GM19455 (cell line): Measurements from ENCODE around the gene TMC6.
"Not testable (repeated sequence)": the region's sequence is repeated elsewhere in the genome, so short reads cannot be mapped to it uniquely, and the experiment has no call there.

Experiments
- ATAC-seq: cut with Tn5 transposase; IDR thresholded peaks from one replicate; pipeline ENCODE4 v1.9.1; 2021; ENCODE audit not compliant: unreplicated experiment

The TMC6 gene

DNA sequence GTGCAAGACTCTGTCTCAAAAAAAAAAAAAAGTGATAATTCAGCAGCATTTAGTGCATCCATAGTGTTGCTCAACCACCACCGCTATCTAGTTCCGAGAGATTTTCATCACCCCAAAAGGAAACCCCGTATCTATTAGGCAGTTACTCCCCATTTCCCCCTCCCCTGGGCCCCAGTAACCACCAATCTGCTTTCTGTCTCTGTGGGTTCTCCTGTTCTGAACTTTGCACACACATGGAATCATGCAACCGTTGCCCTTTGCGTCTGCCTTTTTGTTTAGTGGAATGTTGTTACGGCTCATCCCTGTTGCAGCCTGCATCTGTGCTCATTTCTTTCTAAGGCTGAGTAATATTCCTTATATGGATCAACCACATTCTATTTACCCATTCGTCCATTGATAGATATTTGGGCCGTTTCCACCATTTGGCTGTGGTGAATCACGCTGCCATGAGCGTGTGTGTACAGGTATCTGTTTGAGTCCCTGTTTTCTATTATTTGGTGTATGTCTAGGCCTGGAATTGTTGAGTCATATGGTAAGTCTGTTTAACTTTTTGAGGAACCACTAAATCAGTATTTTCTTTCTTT, 31.1 kb upstream of the TMC6 start:
- peak; percentile 47 for ATAC-seq

DNA sequence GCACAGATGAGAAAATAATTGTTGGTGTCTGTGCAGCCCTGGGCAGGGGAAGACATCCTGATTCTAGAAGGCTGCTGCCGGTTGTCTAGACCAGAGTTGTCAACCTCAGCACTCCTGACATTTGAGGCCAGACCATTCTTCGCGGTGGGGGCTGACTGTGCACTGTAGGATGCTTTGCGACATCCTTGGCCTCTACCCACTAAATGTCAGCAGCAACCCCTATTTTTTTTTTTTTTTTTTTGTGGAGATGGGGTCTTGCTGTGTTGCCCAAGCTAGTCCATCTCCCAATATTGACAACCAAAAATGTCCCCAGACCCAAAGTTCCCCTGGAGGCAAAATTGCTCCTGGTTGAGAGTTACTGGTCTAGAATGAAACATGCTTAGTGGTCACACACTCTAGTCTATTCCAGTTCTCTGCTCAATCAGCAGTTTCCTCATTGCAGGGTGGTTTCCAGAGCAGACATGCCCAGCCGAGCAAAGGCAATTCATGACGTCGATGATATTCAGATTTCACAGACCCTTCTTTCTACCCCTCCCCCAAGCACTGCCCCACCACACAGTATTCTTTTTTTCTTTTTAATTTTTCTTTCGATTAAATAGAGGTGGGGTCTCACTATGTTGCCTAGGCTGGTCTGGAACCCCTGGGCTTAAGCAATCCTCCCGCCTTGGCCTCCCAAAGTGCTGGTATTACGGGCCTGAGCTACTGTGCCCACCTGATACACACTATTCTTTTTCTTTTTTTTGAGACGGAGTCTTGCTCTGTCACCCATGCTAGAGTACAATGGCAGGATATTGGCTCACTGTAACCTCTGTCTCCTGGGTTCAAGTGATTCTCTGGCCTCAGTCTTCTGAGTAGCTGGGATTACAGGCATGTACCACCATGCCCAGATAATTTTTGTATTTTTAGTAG, 26.6 kb upstream of the TMC6 start:
- no peak for ATAC-seq

DNA sequence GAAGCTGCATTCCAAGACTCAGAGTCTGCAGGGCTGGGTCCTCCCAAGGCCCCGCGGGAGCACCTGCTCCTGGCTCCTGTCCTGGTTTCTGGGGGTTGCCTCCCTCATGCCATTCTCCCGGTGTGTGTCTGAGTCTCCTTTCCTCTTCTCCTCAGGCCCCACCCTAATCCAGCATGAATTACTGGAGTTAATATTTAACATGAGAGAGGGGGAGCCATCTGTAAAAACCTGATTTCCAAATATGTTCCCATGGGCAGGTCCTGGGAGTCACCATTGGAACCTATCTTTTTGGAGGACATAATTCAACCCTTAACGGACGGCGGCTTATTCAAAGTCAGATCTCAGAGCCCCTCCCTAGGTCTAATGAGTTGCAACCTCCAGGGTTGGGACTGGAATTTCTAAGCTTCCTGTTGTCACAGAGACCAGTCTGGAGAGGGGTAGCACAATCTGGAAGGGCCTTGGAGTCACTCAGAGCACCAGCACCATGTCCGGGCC, 23.0 kb upstream of the TMC6 start:
- no peak for ATAC-seq

DNA sequence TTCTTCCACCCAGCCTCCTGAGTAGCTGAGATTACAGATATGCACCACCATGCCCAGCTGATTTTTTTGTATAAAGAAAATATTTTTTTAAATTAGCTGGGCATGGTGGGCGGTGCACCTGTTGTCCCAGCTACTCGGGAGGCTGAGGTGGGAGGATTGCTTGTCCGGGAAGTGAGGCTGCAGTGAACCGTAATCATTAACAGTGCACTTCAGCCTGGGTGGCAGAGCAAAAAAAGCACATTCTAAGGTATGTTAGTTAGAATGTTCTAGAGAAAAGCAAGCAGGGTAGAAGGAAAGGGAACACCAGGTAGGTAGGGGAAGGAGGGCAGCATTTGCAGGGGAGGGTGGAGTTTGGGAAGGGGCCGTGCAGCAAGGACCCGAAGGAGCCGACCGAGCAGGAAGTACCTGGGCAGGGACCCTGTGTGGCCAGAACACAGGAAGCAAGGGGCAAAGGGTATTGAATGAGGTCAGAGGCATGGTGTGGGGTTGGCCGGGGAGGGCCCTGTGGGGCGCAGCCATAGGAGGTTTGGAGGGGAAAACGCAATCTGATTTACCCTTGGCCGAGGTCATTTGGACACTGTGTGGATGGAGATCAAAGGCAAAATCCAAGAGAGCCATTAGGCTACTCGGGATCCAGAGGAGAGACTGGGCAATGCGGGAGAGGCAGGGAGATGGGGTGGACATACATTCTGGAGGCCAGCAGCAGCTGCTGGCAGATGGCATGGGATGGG, 19.9 kb upstream of the TMC6 start:
- ATAC-seq: no peak

DNA sequence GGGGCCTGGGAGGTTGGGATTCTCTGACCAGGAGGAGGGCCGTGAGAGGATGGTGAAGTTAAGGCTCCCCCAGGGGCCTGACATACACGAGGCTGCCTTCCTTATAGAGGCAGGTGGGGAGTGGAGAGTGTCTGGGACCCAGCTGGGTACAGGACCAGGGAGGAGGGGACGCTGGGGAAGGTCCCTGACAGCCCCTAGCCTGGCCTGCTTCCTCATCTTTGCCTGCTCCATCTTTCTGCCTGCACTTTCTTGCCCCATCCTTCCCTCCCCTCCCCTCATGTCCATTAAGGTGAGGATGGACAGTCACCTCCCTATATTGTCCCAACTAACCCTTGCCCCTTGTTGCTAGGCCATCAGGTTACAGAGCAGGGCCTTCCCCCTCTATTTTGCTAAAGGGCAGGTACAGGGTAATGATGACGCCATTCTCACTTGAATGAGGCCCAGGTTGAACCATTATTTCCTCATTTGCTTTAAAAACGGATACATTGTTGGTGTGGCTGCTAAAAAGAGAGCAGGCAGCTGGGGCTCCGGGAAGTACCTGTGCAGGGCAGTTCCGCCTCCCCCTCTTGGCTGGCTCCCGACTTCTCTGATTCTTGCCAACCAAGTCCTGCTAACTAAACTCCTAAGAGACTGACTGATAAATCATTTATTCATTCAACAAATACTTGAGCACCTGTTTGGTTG, 18.9 kb upstream of the TMC6 start:
- ATAC-seq: no peak

DNA sequence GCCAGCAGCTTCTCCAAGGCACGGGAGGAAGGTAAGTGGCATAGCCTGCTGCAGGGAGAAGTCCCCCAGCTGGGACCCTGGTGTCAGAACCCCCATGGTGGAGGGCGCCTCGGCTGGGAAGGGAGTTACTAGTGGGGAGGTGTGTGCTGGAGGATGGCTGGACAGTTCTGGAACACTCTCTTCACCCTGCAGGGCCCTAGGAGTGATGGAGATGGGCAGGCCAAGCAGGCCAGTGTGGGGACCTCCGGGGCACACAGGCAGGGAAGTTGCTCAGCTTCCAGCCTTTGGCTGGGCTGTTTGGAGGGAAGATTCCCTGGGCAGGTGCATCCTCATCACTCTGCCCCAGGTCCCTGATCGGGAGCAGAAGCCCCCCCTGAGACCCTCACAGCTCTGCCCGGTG, 18.3 kb upstream of the TMC6 start:
- ATAC-seq: no peak

DNA sequence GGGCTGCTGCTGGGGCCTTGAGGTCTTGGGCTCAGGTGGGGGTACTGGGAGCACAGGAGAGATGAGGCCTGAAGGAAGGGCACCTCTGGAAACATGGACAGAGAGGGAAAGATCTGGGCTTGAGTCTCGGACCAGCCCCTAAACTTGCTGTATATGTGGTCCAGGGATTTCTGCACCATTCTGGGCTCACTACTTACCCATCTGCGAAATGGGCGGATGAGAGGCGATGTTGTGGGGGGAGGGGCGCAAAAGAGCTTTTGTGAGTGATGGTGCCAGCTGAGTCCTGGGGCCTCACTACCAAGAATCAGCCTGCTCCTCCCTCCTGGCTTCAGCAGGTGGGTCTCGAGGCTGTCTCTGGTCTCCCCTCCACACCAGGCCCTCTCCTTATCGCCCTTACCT, 17.9 kb upstream of the TMC6 start:
- no peak for ATAC-seq

DNA sequence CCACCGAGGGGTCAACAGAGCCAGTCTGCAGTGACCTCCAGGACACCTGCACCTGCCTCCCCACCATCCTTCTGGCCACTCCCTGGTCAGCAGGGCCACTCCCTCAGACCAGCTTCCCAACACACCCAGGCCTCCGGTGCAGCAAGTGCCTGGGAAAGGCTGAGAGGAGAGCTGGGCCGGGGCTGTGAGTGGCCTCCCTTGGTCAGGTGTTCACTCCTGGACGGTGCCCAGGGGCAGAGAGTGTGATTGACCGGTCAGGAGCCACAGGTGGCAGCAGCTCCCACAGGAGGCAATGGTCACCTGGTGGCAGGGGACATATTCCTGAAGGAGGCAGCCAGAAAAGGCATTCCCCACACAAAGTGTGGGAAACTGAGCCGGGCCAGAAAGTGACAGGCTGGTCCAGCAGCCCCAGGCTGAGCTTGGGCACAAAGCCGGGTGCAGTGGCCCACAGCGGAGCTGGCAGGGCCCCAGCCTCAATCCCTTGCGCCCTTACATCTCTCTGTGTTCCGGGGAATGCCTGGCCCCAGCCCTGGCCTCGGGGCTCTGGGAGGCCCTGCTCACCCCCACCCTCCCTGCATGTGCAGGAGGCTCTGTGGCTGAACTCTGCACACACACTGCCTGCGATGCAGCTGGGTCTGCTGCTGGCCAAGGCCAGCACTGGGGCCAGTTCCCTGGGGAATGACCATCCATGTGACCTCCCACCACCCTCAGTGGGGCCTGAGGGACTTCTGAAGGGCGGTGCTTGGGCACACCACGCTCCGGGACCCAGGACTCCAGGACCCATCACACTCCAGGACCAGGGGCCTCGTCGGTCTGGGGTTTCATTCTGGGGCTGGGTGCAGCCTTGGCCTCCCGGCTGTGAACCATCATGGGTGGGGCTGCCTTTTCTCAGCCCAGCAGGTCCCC, 16.4 kb upstream of the TMC6 start:
- ATAC-seq: no peak

DNA sequence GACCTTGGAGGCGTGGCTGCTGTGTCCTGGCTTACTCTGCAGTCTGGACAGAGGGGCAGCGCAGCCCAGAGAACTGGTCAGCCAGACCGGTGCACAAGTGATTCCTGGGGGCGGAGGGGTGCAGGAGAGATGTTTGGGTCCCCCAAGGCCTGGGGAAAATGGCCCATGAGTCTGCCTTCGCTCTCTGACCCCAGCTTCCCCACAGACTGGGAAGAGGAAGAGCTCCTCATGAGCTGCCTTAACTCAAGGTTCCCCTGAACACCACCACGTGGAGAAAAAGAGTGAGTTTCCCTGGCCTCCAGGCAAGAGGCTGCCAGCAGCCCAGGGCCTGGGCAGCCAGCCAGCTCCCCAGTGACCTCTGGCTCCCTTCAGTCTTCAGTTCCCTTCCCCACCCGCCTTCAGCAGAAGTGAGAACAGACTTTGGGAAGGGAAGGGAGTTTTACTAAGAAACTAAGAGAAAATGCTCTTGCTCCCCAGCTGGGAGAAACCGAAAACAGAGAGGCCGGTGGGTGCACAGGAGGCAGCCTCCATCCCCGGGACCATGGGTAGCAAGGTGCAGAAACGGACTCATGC, 15.7 kb upstream of the TMC6 start:
- no peak for ATAC-seq

DNA sequence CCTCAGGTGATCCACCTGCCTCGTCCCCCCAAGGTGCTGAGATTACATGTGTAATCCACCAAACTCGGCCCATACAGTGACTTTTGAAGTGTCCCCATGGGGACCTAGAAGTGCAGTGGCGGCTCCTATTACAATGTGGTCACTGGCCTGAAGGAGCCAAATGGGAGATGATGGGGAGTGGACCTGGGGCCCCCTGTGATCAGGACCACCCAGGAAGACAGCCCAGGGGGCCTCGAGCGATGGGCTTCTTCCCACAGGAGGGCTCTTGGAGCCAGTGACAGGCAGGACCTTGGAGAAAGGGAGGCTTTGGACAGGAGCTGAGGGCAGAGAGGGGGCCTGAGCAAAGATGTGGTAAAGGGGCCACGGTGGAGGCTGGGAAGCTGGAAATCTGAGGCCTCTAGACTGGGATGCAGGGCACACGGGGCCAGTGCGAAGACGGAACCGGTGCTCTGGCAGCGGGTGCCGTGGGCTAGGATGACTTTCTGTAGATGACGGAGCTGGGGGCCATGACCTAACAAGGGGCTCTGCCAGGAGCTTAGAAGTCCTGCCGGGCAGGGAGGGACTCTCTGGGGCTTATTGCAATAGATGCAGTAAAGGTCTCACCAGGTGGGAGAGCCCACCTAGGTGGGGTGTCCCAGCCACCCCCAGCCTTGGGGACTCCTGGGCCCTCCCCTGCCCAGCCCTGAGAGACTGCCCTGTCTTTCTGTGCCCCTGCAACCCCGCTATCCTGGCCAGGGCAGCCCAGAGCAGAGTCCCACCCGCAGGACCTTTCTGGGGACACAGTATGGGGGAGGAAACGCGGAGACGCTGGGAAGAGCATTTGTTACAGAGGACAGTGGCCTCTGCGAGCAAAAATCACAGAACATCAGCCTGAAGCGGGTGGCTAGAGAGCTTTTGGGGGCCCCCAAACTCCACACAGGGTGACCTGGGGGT, 14.9 kb upstream of the TMC6 start:
- ATAC-seq: no peak

DNA sequence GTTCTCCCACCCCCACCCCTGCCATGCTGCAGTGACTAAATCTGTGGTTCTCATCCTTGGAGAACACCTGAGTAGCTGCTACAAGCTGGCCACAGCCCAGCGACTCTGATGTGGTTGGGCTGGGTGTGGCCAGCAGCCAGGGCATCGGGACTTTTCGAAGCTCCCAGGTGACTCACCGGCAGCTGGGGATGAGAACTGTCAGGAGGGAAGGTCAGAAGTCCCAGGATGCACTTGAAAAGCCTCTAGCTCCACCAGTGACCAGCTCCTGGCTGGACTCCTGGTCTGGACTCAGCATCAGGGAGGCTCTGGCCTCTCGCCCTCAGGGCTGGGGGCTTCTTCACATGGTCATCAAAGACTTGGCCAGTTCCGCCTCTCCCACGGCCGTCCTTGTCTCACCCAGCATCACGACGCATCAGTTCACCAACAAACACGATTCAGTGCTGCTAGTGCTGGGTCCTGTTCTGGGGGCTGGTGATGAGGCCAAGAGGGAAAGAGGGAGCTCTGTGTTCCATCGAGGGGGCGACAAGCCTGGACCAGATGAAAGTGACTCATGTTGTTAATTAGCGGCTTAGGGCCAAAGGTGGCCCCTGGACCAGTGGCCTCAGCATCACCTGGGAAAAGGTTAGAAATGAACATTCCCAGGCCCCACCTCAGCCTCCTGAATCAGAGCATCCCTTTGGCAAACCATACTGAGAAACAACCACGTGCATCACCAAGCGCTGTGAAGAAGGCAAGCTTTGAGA, 13.7 kb upstream of the TMC6 start:
- ATAC-seq: no peak

DNA sequence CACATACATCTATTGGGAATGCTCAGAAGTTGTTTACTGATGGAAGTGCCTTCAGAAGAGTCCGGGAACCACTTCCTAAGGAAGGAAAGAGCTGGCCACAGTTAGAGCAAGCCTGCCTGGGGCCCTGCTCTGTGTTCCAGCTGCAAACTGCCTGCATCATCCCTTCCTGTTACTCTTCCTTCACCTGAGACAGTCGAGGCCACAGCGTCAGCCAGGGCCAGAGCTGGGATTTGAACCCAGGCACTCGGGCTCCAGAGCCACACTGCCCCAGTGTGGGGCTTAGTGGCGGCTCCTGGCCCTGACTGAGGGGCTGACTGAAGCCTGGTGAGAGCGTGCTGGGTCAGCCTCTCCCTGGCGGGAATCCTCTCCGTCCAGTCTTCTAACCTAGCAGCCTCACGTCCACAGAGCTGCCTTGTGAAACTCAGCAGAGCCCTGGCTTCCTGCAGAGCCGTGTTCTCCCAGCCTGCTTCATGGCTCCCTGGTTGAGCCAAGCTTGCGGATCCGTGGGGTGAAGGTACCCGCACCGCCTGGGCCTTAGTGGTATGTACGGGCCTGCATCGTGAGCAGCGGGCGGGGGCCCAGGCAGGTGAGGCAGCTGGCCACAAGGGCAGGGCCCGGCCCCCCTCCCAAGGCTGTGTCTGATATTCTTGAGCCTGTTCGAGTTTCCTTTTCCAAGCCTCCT, 13.0 kb upstream of the TMC6 start:
- no peak for ATAC-seq

DNA sequence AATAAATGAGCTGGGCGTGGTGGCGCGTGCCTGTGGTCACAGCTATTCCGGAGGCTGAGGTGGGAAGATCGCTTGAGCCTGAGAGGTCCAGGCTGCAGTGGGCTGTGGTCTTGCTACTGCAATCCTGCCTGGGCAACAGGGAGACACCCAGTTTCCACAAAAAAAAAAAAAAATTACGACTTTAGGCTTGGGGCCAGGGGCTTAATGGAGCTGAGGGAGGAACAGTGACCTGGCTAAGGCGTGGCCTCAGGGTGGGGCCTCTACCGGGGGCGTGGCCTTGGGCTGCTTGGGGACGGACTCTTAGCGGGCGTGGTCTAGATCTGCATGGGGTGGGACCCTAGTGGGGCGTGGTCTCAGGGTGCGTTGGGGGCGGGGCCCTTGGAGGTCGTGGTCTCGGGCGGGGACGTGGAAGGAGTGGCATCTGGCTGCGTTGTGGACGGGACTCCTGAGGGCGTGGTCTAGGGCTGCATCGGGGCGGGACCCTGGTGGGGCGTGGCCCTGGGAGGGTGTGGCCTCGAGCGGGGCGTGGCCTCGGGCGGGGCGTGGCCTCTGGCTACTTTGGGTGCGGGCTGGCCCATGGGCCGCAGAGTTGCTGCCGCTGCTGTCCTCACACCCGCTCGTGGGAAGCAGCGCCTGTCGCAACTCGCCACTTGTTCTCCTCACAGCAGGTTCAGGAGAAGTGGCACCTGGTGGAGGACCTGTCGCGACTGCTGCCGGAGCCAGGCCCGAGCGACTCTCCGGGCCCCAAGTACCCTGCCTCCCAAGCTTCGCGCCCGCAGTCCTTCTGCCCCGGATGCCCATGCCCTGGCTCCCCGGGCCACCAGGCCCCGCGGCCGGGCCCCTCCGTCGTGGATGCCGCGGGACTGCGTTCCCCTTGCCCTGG, 11.9 kb upstream of the TMC6 start:
- ATAC-seq: peak; percentile 70

DNA sequence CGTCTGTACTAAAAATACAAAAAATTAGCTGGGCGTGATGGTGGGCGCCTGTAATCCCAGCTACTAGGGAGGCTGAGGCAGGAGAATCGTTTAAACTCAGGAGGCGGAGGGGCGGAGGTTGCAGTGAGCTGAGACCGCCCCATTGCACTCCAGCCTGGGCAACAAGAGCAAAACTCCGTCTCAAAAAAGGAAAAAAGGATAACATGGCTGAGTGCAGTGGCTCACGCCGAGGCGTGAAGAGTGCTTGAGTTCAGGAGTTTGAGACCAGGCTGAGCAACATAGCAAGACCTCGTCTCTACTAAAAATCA, 11.3 kb upstream of the TMC6 start:
- not testable (repeated sequence) for ATAC-seq

DNA sequence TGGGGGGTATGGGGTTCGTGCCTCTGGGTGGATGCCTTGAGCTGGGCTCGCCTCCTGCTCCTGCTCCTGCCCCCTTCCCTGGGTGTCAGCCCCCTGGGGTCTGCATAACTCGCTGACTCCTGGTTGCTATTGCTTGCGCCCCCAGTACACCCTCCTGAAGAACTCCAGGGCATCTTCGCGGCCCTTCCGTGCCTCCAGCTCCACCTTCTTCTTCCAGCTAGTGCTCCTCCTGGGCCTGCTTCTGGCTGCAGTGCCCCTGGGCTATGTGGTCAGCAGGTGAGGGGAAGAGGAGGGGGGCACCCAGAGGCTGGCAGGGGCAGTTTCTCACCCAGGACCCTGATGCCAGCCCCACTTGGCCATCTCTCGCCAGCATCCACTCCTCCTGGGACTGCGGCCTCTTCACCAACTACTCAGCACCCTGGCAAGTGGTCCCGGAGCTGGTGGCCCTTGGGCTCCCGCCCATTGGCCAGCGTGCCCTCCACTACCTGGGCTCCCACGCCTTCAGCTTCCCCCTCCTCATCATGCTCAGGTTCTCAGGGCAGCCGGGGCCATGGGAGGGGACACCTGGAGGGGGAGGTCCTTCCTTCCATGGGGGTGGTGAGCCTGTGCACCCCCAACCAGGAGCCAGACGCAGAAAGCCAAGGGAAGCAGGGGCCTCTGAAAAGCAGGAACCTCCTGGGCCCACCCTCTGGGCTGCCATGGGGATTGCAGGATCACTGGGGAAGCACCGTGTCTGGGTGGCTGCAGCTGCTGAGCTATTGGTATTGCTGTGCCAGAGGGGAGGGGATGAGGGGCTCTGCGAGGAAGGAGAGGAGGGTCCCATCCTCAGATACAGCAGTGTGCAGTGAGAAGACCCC, 9.9 kb upstream of the TMC6 start:
- ATAC-seq: no peak
